ENCODE data around the gene CROCC2. TPM values are rescaled to one million over a fixed set of nuclear protein-coding genes. Genes with fewer than 3 reads are reported as not detected.

Gene CROCC2
- total RNA-seq, 1 experiment from 2014 or later, result not detected

DNA sequence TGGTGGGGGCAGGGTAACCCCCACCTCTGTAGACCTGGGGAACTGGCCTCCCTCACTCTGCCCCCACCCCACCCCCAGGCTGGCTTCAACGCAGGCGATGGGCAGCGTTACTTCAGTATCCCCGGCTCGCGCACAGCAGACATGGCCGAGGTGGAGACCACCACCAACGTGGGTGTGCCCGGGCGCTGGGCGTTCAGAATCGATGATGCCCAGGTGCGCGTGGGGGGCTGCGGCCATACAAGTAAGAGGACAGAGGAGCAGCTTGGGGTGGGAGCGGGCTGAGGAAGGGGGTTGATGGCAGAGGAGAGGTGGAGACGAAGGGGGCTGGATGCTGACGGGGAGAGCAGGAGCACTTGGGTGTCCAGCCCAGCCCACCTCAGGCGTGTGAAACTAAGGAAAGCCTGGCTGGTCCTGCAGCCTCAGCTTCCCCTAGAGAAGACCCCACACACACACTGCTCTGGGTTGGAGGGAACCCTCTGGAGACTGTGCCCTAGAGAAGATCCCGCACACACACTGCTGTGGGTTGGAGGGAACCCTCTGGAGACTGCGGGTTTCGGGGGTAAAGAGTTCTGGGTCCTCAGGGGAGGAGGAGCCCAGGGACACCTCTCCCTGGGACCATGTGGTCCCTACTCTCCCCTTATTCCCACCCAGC is 128.5 kb downstream of the CROCC2 start (continued):
- TF ChIP-seq CBX3 (IDR thresholded peaks at IDR 0.05; ENCODE audit: low read depth), result no peak

DNA sequence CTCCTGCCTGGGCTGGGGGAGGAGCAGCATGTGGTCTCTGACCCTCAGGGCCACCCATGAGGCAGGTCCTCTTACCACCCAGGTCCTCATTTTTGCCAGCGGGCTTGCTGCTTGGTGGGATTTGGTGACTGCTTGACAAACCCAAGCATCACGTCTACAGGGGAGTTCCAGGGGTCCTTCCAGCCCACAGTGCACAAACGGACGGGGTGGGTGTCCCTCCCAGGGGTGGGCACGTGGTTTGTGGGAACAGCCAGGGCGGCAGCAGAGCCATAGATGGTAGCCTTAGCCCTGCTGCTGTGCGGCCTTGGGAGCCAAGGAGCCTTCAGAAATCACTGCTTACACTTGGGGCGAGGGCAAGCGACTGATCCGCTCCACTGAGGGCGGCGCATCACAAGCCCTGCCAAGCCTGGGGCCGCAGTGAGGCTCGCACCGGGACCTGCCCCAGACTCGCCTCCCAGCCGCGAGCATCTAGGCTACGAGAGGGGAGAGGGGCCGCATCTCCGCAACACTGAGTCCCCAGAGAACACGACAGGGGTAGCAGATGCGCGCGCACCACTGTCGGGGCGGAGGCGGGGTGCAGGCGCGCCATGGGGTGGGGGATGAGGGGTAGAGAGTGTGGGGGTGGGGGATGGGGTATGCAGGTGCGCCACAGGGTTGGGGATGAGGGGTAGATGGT is 129.1 kb downstream of the CROCC2 start:
- Histone ChIP-seq H3K27ac (ENCODE audit: low read depth, low read length) (no peak overlapping the region), H3K9me2 (ENCODE audit: insufficient read depth) (no peaks in the 10 kb centered on the region), H3K9ac (ENCODE audit: low read length) (no peak overlapping the region), H3K9me3 (ENCODE audit: control insufficient read depth in 1 of 2, insufficient read depth in 1 of 2, low read depth in 1 of 2, low read length in 2 of 2) (no peaks in the 10 kb centered on the region), H3K4me2 (ENCODE audit: low read length) (no peak overlapping the region), H4K20me1 (ENCODE audit: insufficient read depth) (no peaks in the 10 kb centered on the region), H3K27me3 (ENCODE audit: insufficient read depth, low read length) (no peaks in the 10 kb centered on the region), H3K79me2 (ENCODE audit: insufficient read depth, low read length) (no peaks in the 10 kb centered on the region), H3K36me3 (ENCODE audit: control insufficient read depth in 1 of 2, insufficient read depth in 2 of 2, low read length in 2 of 2) (no peaks in the 10 kb centered on the region), H3K4me3 (replicated peaks in 1 of 2; ENCODE audit: low read depth in 1 of 2, low read length in 2 of 2) (no peak overlapping the region), H2AFZ (ENCODE audit: low read depth, low read length, poor library complexity, severe bottlenecking) (no peak overlapping the region), H3K4me1 (ENCODE audit: control insufficient read depth in 1 of 2, insufficient read depth in 2 of 2, low read length in 2 of 2) (no peaks in the 10 kb centered on the region)
- no peak for DNase-seq (ENCODE audit: low read depth, low spot score)
- ATAC-seq, result no peak
- intact Hi-C loops (cut with micrococcal nuclease), result no loop called here
- no TSS peak for BruUV-seq (replicated peaks)
- ChIA-PET RAD21 (ENCODE audit: low non-redundant PET in 1 of 2, low total read pairs in 2 of 2, uncharacterized antibody in 2 of 2, unreplicated experiment in 2 of 2) (no interaction called here), POLR2A (no interaction called here), CTCF (no interaction called here)
- no peak for TF ChIP-seq ZNF274 (IDR thresholded peaks at IDR 0.05; ENCODE audit: low read depth, low read length)

GRCh38 chr2:241035818-241036396 is 129.8 kb downstream of the CROCC2 start:
- no peaks in the 10 kb centered on the region for H3K27me3 ChIP-seq (ENCODE audit: insufficient read depth, low read length)
- no peaks in the 10 kb centered on the region for H3K36me3 ChIP-seq (ENCODE audit: control insufficient read depth in 1 of 2, insufficient read depth in 2 of 2, low read length in 2 of 2)
- intact Hi-C loops (cut with micrococcal nuclease), result no loop called here
- ChIA-PET CTCF (no interaction called here), POLR2A (no interaction called here), RAD21 (ENCODE audit: low non-redundant PET in 1 of 2, low total read pairs in 2 of 2, uncharacterized antibody in 2 of 2, unreplicated experiment in 2 of 2) (no interaction called here)
- H3K79me2 ChIP-seq (ENCODE audit: insufficient read depth, low read length), result no peaks in the 10 kb centered on the region
- H2AFZ ChIP-seq (ENCODE audit: low read depth, low read length, poor library complexity, severe bottlenecking), result no peak overlapping the region
- no peaks in the 10 kb centered on the region for H3K9me3 ChIP-seq (ENCODE audit: control insufficient read depth in 1 of 2, insufficient read depth in 1 of 2, low read depth in 1 of 2, low read length in 2 of 2)
- H3K9ac ChIP-seq (ENCODE audit: low read length), result no peak overlapping the region
- H3K27ac ChIP-seq (ENCODE audit: low read depth, low read length), result no peak overlapping the region
- H3K4me3 ChIP-seq (replicated peaks in 1 of 2; ENCODE audit: low read depth in 1 of 2, low read length in 2 of 2), result no peak overlapping the region
- no TSS peak for BruUV-seq (replicated peaks)
- no peak; the same call in 1 of the 2 replicates for ATAC-seq
- no peak overlapping the region for H3K4me2 ChIP-seq (ENCODE audit: low read length)
- no peaks in the 10 kb centered on the region for H3K4me1 ChIP-seq (ENCODE audit: control insufficient read depth in 1 of 2, insufficient read depth in 2 of 2, low read length in 2 of 2)
- no peaks in the 10 kb centered on the region for H4K20me1 ChIP-seq (ENCODE audit: insufficient read depth)
- H3K9me2 ChIP-seq (ENCODE audit: insufficient read depth), result no peaks in the 10 kb centered on the region
- DNase-seq (ENCODE audit: low read depth, low spot score), result no peak
- TF ChIP-seq, protein P1, sequence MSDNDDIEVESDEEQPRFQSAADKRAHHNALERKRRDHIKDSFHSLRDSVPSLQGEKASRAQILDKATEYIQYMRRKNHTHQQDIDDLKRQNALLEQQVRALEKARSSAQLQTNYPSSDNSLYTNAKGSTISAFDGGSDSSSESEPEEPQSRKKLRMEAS (IDR thresholded peaks at IDR 0.05), result no peak
- TF ChIP-seq, protein P2, sequence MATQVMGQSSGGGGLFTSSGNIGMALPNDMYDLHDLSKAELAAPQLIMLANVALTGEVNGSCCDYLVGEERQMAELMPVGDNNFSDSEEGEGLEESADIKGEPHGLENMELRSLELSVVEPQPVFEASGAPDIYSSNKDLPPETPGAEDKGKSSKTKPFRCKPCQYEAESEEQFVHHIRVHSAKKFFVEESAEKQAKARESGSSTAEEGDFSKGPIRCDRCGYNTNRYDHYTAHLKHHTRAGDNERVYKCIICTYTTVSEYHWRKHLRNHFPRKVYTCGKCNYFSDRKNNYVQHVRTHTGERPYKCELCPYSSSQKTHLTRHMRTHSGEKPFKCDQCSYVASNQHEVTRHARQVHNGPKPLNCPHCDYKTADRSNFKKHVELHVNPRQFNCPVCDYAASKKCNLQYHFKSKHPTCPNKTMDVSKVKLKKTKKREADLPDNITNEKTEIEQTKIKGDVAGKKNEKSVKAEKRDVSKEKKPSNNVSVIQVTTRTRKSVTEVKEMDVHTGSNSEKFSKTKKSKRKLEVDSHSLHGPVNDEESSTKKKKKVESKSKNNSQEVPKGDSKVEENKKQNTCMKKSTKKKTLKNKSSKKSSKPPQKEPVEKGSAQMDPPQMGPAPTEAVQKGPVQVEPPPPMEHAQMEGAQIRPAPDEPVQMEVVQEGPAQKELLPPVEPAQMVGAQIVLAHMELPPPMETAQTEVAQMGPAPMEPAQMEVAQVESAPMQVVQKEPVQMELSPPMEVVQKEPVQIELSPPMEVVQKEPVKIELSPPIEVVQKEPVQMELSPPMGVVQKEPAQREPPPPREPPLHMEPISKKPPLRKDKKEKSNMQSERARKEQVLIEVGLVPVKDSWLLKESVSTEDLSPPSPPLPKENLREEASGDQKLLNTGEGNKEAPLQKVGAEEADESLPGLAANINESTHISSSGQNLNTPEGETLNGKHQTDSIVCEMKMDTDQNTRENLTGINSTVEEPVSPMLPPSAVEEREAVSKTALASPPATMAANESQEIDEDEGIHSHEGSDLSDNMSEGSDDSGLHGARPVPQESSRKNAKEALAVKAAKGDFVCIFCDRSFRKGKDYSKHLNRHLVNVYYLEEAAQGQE (IDR thresholded peaks at IDR 0.05; ENCODE audit: low read depth), result no peak
- TF ChIP-seq TCF7L2 (IDR thresholded peaks at IDR 0.05; ENCODE audit: borderline replicate concordance, extremely low read depth, insufficient read depth, insufficient read length), result no peak
- no peak for TF ChIP-seq ZFX (IDR thresholded peaks at IDR 0.05)
- TF ChIP-seq SIN3A (IDR thresholded peaks at IDR 0.05; ENCODE audit: low read depth), result no peak
- TF ChIP-seq SP1 (IDR thresholded peaks at IDR 0.05; ENCODE audit: low read depth), result no peak
- no peak for TF ChIP-seq ZNF274 (IDR thresholded peaks at IDR 0.05; ENCODE audit: low read depth, low read length)
- TF ChIP-seq EZH2phosphoT487 (IDR thresholded peaks at IDR 0.05; ENCODE audit: borderline replicate concordance), result no peak
- no peak for TF ChIP-seq POLR2A (IDR thresholded peaks at IDR 0.05; ENCODE audit: borderline replicate concordance, extremely low read depth, insufficient read depth, insufficient read length)
- no peak for TF ChIP-seq POLR2AphosphoS5 (IDR thresholded peaks at IDR 0.05; ENCODE audit: low read depth, low read length)
